Endodermal cell (in vitro differentiated cells): ENCODE results near the gene EPHB3. TPM values are rescaled to one million over a fixed set of nuclear protein-coding genes. Genes with fewer than 3 reads are reported as not detected.
A peak's percentile ranks its signal among the peaks of the same experiment; 100 is the strongest.

Experiments used
- DNase-seq: peaks from one replicate; pipeline ENCODE4 v3.0.0-alpha.2; 2017
- H3K27ac ChIP-seq: 2 replicates; pipeline ENCODE4 v1.5.1; 2013; ENCODE audit warnings: mild to moderate bottlenecking, low read depth, low read length, moderate library complexity
- H3K27me3 ChIP-seq: 2 replicates; pipeline ENCODE4 v1.6.1; 2013; ENCODE audit warnings: mild to moderate bottlenecking, low read length, moderate library complexity; ENCODE audit not compliant: insufficient read depth, control insufficient read depth, poor library complexity, severe bottlenecking
- H3K36me3 ChIP-seq: 2 replicates; pipeline ENCODE4 v1.7.0; 2013; ENCODE audit warnings: mild to moderate bottlenecking, low read length, moderate library complexity; ENCODE audit not compliant: control insufficient read depth, insufficient read depth
- H3K4me1 ChIP-seq: one replicate; pipeline ENCODE4 v1.7.0; 2013; ENCODE audit warnings: low read length; ENCODE audit not compliant: control insufficient read depth, insufficient read depth
- H3K4me3 ChIP-seq: 2 replicates; pipeline ENCODE4 v1.5.1; 2013; ENCODE audit warnings: mild to moderate bottlenecking, low read length, moderate library complexity
- H3K9ac ChIP-seq: 2 replicates; pipeline ENCODE4 v1.6.1; 2013; ENCODE audit warnings: mild to moderate bottlenecking, low read length, moderate library complexity; ENCODE audit not compliant: poor library complexity, severe bottlenecking; ENCODE audit errors: extremely low read depth
- H3K9me3 ChIP-seq: 2 replicates; pipeline ENCODE4 v1.6.1; 2013; ENCODE audit warnings: mild to moderate bottlenecking, low read length, moderate library complexity; ENCODE audit not compliant: control insufficient read depth
- H3K27ac Mint-ChIP-seq: 2 replicates; pipeline ENCODE4 v1.8.0; 2020; ENCODE audit warnings: mixed read lengths
- H3K27me3 Mint-ChIP-seq: 2 replicates; pipeline ENCODE4 v1.8.0; 2021; ENCODE audit warnings: mild to moderate bottlenecking, mixed read lengths; ENCODE audit not compliant: insufficient read depth
- H3K36me3 Mint-ChIP-seq: 2 replicates; pipeline ENCODE4 v1.8.0; 2020; ENCODE audit warnings: low read depth, mixed read lengths
- H3K4me1 Mint-ChIP-seq: 2 replicates; pipeline ENCODE4 v1.8.0; 2020; ENCODE audit warnings: mixed read lengths
- H3K4me3 Mint-ChIP-seq: 2 replicates; pipeline ENCODE4 v1.8.0; 2020; ENCODE audit warnings: mild to moderate bottlenecking, moderate library complexity, mixed read lengths
- H3K9me3 Mint-ChIP-seq: 2 replicates; pipeline ENCODE4 v1.8.0; 2020; ENCODE audit warnings: mild to moderate bottlenecking, mixed read lengths
- CTCF ChIP-seq: fragments of 200-600 bp; sonication (generic); conservative IDR thresholded peaks from 2 replicates; pipeline ENCODE4 v1.5.0; 2021; ENCODE audit warnings: antibody characterized with exemption, mild to moderate bottlenecking
- WGBS, 2 experiments: methylation state at CpG; one replicate each; pipeline versions ENCODE4 v1.1.5 to v1.1.7; 2013; ENCODE audit warnings: missing lambda C conversion rate in 2 of 2, mixed read lengths in 1 of 2; ENCODE audit not compliant: insufficient coverage in 1 of 2, insufficient read length in 1 of 2; 5-methylcytosine and 5-hydroxymethylcytosine counted together
- total RNA-seq, 2 donors: library from RNA; stranded (reverse); fragmentation: NEBNext Ultra II Directional in 1 of 2; extraction: Animal tissue kit (Norgen Biotek cat#: 25700) in 1 of 2; gene quantifications; 2 replicates in 1 of 2; 3 replicates in 1 of 2; pipeline ENCODE4 v1.2.1, GENCODE V29; 2021

The EPHB3 gene
- total RNA-seq, 2 donors from 2014 or later = 32.7 to 36.9 TPM

- Histone ChIP-seq H3K27me3 (peaks cover 5% of the 10 kb centered on the region), H3K36me3 (no peaks in the 10 kb centered on the region), H3K27ac (no peak overlapping the region), H3K4me1 (no peaks in the 10 kb centered on the region), H3K9me3 (no peaks in the 10 kb centered on the region), H3K4me3 (no peak overlapping the region), H3K9ac (no peak overlapping the region)
- Mint-ChIP-seq H3K36me3 (no peaks in the 10 kb centered on the region), H3K4me3 (no peak overlapping the region), H3K9me3 (no peaks in the 10 kb centered on the region), H3K27me3 (peaks cover 28% of the 10 kb centered on the region), H3K27ac (no peak overlapping the region), H3K4me1 (peaks cover 6% of the 10 kb centered on the region)
- 81 to 83% methylated on average over 14 to 16 of the region's 16 CpGs for WGBS, 2 experiments
- TF ChIP-seq CTCF = no peak
- peak; percentile 67 for DNase-seq
Observed at GRCh38 chr3:184541886-184542562, 19.6 kb upstream of the EPHB3 start.

GRCh38 chr3:184542577-184542976 lies 19.0 kb upstream of the EPHB3 start:
- Histone ChIP-seq H3K27me3 (peaks cover 5% of the 10 kb centered on the region), H3K9me3 (no peaks in the 10 kb centered on the region), H3K36me3 (no peaks in the 10 kb centered on the region), H3K27ac (no peak overlapping the region), H3K4me1 (no peaks in the 10 kb centered on the region), H3K9ac (no peak overlapping the region), H3K4me3 (no peak overlapping the region)
- Mint-ChIP-seq H3K9me3 (no peaks in the 10 kb centered on the region), H3K27ac (no peak overlapping the region), H3K4me1 (peaks cover 6% of the 10 kb centered on the region), H3K4me3 (no peak overlapping the region), H3K27me3 (peaks cover 29% of the 10 kb centered on the region), H3K36me3 (no peaks in the 10 kb centered on the region)
- WGBS, 2 experiments = 61% methylated on average over 4 of the region's 4 CpGs; no CpG with 5 or more reads in 1 of the 2 experiments
- no peak for TF ChIP-seq CTCF
- DNase-seq = no peak

GRCh38 chr3:184543256-184543655 lies 18.3 kb upstream of the EPHB3 start:
- Histone ChIP-seq H3K27me3 (peaks cover 5% of the 10 kb centered on the region), H3K4me3 (no peak overlapping the region), H3K36me3 (no peaks in the 10 kb centered on the region), H3K9ac (no peak overlapping the region), H3K9me3 (no peaks in the 10 kb centered on the region), H3K4me1 (no peaks in the 10 kb centered on the region), H3K27ac (no peak overlapping the region)
- Mint-ChIP-seq H3K4me3 (no peak overlapping the region), H3K36me3 (no peaks in the 10 kb centered on the region), H3K9me3 (no peaks in the 10 kb centered on the region), H3K27ac (no peak overlapping the region), H3K27me3 (peaks cover 29% of the 10 kb centered on the region), H3K4me1 (peaks cover 6% of the 10 kb centered on the region)
- WGBS, 2 experiments = 78 to 89% methylated on average over 3 to 6 of the region's 6 CpGs
- peak; percentile 43 for DNase-seq
- TF ChIP-seq CTCF = no peak
